ENCODE measurements around the gene TLR6.

Gene TLR6

GRCh38 chr4:38846015-38846414, 10.6 kb downstream of the TLR6 start:
- no peak for TF ChIP-seq CTCF (IDR thresholded peaks at IDR 0.05; ENCODE audit: control extremely low read depth, extremely low read depth, low read depth, missing control alignments)
- ChIA-PET POLR2A (no interaction called here), CTCF (interaction anchor here (0.8 to 1.6 kb wide), 5 partner anchors 10 to 63 kb away, joined by 3 to 5 read pairs (median 5); partner anchors contain the start of gene TLR10)
- no peak for DNase-seq (ENCODE audit: extremely low spot score)

GRCh38 chr4:38842994-38843393, 13.6 kb downstream of the TLR6 start:
- TF ChIP-seq CTCF (IDR thresholded peaks at IDR 0.05; ENCODE audit: control extremely low read depth, extremely low read depth, low read depth, missing control alignments) = no peak
- no peak for DNase-seq (ENCODE audit: extremely low spot score)
- CTCF ChIA-PET = interaction anchor here (1.0 to 2.6 kb wide), 3 partner anchors 13 to 60 kb away, joined by 3 to 9 read pairs (median 6); partner anchors contain the start of gene TLR10
- POLR2A ChIA-PET = no interaction called here

DNA sequence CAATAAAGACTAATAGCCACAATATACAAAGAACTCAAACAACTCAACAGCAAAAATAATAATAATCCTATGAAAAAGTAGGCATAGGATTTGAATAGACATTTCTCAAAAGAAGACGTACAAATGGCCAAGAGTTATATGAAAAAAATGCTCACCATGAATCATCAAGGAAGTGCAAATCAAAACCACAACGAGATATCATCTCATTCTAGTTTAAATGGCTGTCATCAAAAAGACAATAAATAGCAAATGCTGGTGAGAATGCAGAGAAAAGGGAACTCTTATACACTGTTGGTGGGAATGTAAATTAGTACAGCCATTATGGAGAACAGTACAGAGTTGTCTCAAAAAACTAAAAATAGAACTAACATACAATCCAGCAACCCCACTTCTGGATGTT, 18.8 kb downstream of the TLR6 start:
- POLR2A ChIA-PET = no interaction called here
- DNase-seq (ENCODE audit: extremely low spot score) = no peak
- CTCF ChIA-PET = interaction anchor here (1.2 kb wide), 1 partner anchor 79 kb away, joined by 4 read pairs; no protein-coding TSS in a partner anchor
- TF ChIP-seq CTCF (IDR thresholded peaks at IDR 0.05; ENCODE audit: control extremely low read depth, extremely low read depth, low read depth, missing control alignments) = no peak

DNA sequence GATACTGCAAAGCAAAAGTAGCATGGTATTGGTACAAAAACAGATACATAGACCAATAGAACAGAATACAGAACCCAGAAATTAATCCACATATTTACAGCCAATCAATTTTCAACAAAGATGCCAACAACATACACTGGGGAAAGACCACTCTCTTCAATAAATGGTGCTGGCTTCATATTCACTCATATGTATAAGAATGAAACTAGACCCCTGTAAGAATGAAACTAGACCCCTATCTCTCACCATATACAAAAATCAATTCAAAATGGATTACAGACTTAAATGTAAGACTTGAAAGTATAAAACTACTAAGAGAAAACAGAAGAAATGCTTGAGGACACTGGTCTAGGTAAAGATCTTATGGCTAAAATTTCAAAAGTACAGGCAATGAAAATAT, 19.3 kb downstream of the TLR6 start:
- no peak for DNase-seq (ENCODE audit: extremely low spot score)
- ChIA-PET CTCF (no interaction called here), POLR2A (no interaction called here)
- no peak for TF ChIP-seq CTCF (IDR thresholded peaks at IDR 0.05; ENCODE audit: control extremely low read depth, extremely low read depth, low read depth, missing control alignments)

GRCh38 chr4:38834570-38834969, 22.0 kb downstream of the TLR6 start:
- POLR2A ChIA-PET = no interaction called here
- TF ChIP-seq CTCF (IDR thresholded peaks at IDR 0.05; ENCODE audit: control extremely low read depth, extremely low read depth, low read depth, missing control alignments) = no peak
- no peak for DNase-seq (ENCODE audit: extremely low spot score)
- CTCF ChIA-PET = interaction anchor here (0.9 to 1.2 kb wide), 3 partner anchors 13 to 53 kb away, joined by 3 to 5 read pairs (median 3); no protein-coding TSS in a partner anchor

- POLR2A ChIA-PET = no interaction called here
- DNase-seq (ENCODE audit: extremely low spot score) = no peak
- TF ChIP-seq CTCF (IDR thresholded peaks at IDR 0.05; ENCODE audit: control extremely low read depth, extremely low read depth, low read depth, missing control alignments) = no peak
- CTCF ChIA-PET = interaction anchor here (0.8 to 3.1 kb wide), 5 partner anchors 11 to 51 kb away, joined by 3 to 13 read pairs (median 9); partner anchors contain the start of genes TLR10 and TLR6
Observed at GRCh38 chr4:38832624-38833528, 23.7 kb downstream of the TLR6 start.

Data from GM10248 (cell line).